Nephron (organoid): Measurements from ENCODE around the gene TEX54.

ENCODE experiments used
- H3K27ac Mint-ChIP-seq, 3 experiments: 2 replicates each; pipeline ENCODE4 v1.8.0; 2020; ENCODE audit warnings: mixed read lengths in 3 of 3, mild to moderate bottlenecking in 2 of 3, moderate library complexity in 1 of 3
- H3K27me3 Mint-ChIP-seq: 2 replicates; pipeline ENCODE4 v1.8.0; 2021; ENCODE audit warnings: low read depth, mild to moderate bottlenecking, moderate library complexity, mixed read lengths
- H3K36me3 Mint-ChIP-seq: 2 replicates; pipeline ENCODE4 v1.8.0; 2020; ENCODE audit warnings: low read depth, mixed read lengths
- H3K4me1 Mint-ChIP-seq: 2 replicates; pipeline ENCODE4 v1.8.0; 2020; ENCODE audit warnings: mixed read lengths
- H3K4me3 Mint-ChIP-seq, 3 experiments: 2 replicates each; pipeline ENCODE4 v1.8.0; 2020; ENCODE audit warnings: mild to moderate bottlenecking in 3 of 3, mixed read lengths in 3 of 3, moderate library complexity in 2 of 3
- H3K9me3 Mint-ChIP-seq: 2 replicates; pipeline ENCODE4 v1.8.0; 2020; ENCODE audit warnings: mixed read lengths
- TF ChIP-seq, protein P1 (sequence below), 3 experiments: fragments of 200-600 bp; sonication (generic); IDR thresholded peaks; one replicate each; pipeline ENCODE4 v1.5.0; 2021; ENCODE audit warnings: antibody characterized with exemption in 3 of 3; ENCODE audit not compliant: unreplicated experiment in 3 of 3

The TEX54 gene

GRCh38 chr11:62805961-62806441 is 26.6 kb downstream of the TEX54 start:
- no peaks in the 10 kb centered on the region for H3K27me3 Mint-ChIP-seq
- no peaks in the 10 kb centered on the region for H3K9me3 Mint-ChIP-seq
- TF ChIP-seq, protein P1, sequence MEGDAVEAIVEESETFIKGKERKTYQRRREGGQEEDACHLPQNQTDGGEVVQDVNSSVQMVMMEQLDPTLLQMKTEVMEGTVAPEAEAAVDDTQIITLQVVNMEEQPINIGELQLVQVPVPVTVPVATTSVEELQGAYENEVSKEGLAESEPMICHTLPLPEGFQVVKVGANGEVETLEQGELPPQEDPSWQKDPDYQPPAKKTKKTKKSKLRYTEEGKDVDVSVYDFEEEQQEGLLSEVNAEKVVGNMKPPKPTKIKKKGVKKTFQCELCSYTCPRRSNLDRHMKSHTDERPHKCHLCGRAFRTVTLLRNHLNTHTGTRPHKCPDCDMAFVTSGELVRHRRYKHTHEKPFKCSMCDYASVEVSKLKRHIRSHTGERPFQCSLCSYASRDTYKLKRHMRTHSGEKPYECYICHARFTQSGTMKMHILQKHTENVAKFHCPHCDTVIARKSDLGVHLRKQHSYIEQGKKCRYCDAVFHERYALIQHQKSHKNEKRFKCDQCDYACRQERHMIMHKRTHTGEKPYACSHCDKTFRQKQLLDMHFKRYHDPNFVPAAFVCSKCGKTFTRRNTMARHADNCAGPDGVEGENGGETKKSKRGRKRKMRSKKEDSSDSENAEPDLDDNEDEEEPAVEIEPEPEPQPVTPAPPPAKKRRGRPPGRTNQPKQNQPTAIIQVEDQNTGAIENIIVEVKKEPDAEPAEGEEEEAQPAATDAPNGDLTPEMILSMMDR (IDR thresholded peaks at IDR 0.05; ENCODE audit: unreplicated experiment in 3 of 3) = peak in 1 of 3 experiments; percentile 4
- H3K36me3 Mint-ChIP-seq = peaks cover 30% of the 10 kb centered on the region
- peak overlapping the region; percentile 94 to 100 (median 99) for H3K4me3 Mint-ChIP-seq
- H3K4me1 Mint-ChIP-seq = peaks cover 29% of the 10 kb centered on the region
- H3K27ac Mint-ChIP-seq = peak overlapping the region; percentile 96 to 98 (median 97)

GRCh38 chr11:62805076-62805892 is 27.4 kb downstream of the TEX54 start, which contains the start of gene NXF1:
TSS of gene NXF1 (minus strand) at chr11:62805440. CDS start at chr11:62805356, 84 bp downstream.
- Mint-ChIP-seq H3K4me3 (peak within 1 kb of the TSS; percentile 94 to 100 (median 99)), H3K36me3 (peaks cover 32% of the 10 kb centered on the region), H3K4me1 (peaks cover 29% of the 10 kb centered on the region), H3K27ac (peak within 1 kb of the TSS; percentile 96 to 98 (median 97)), H3K9me3 (no peaks in the 10 kb centered on the region), H3K27me3 (no peaks in the 10 kb centered on the region)
- TF ChIP-seq, protein P1 (IDR thresholded peaks at IDR 0.05; ENCODE audit: unreplicated experiment in 3 of 3) = peak; percentile 25 to 35 (median 31)

GRCh38 chr11:62804310-62805075 is 28.1 kb downstream of the TEX54 start:
- H3K9me3 Mint-ChIP-seq = no peaks in the 10 kb centered on the region
- no peaks in the 10 kb centered on the region for H3K27me3 Mint-ChIP-seq
- peak overlapping the region; percentile 94 to 100 (median 99) for H3K4me3 Mint-ChIP-seq
- TF ChIP-seq, protein P1 (IDR thresholded peaks at IDR 0.05; ENCODE audit: unreplicated experiment in 3 of 3) = no peak
- H3K27ac Mint-ChIP-seq = peak overlapping the region; percentile 96 to 98 (median 97)
- peaks cover 29% of the 10 kb centered on the region for H3K4me1 Mint-ChIP-seq
- peaks cover 40% of the 10 kb centered on the region for H3K36me3 Mint-ChIP-seq

GRCh38 chr11:62801071-62801470 is 31.6 kb downstream of the TEX54 start:
- peaks cover 21% of the 10 kb centered on the region for H3K4me1 Mint-ChIP-seq
- no peak overlapping the region for H3K4me3 Mint-ChIP-seq
- no peaks in the 10 kb centered on the region for H3K9me3 Mint-ChIP-seq
- H3K27me3 Mint-ChIP-seq = no peaks in the 10 kb centered on the region
- TF ChIP-seq, protein P1 (IDR thresholded peaks at IDR 0.05; ENCODE audit: unreplicated experiment in 3 of 3) = no peak
- peaks cover 67% of the 10 kb centered on the region for H3K36me3 Mint-ChIP-seq
- H3K27ac Mint-ChIP-seq = no peak overlapping the region

- Mint-ChIP-seq H3K4me1 (peaks cover 12% of the 10 kb centered on the region), H3K27me3 (no peaks in the 10 kb centered on the region), H3K27ac (no peak overlapping the region), H3K9me3 (no peaks in the 10 kb centered on the region), H3K4me3 (peak overlapping the region in 1 of 3 experiments; percentile 22), H3K36me3 (peaks cover 82% of the 10 kb centered on the region)
- TF ChIP-seq, protein P1 (IDR thresholded peaks at IDR 0.05; ENCODE audit: unreplicated experiment in 3 of 3) = no peak
These were observed 33.2 kb downstream of the TEX54 start for GRCh38 chr11:62799486-62799885.
